Measurements from ENCODE around the gene NIT1.

DNA sequence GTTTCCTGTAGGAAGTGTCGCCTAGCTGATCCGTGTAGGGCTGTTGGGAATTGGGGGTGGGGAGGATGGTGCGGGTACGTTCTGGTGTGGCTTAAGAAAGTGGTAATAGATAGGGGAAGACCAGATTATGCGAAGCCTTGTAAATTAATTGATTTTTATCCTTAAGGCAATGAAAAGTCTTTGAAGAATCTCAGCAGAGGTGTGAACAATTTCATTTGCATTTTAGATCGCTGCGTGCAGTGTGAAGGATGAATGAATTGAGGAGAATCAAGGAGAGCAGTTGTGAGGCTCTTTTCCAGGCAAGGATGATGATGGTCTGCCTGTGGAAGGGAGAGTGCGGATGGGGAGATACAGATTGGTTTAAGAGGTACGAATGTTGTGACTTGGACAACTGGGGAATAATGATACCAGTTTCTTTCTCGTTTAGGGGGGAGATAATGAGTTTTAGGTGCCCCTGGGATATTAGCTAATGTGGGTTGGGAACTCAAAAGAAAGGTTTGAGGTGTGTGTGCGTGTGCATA is 15.4 kb downstream of the NIT1 start:
- TF ChIP-seq RAD21 (IDR thresholded peaks at IDR 0.05; ENCODE audit: low read depth) (no peak), EP300 (IDR thresholded peaks at IDR 0.05; ENCODE audit: borderline replicate concordance) (no peak), TAF1 (IDR thresholded peaks at IDR 0.05; ENCODE audit: low read depth) (no peak), CEBPB (IDR thresholded peaks at IDR 0.05) (no peak), CREB1 (IDR thresholded peaks at IDR 0.05; ENCODE audit: low read depth) (no peak), EGR1 (IDR thresholded peaks at IDR 0.05) (no peak)
- TF ChIP-seq, protein P1, sequence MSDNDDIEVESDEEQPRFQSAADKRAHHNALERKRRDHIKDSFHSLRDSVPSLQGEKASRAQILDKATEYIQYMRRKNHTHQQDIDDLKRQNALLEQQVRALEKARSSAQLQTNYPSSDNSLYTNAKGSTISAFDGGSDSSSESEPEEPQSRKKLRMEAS (IDR thresholded peaks at IDR 0.05) = no peak
- TF ChIP-seq, protein P2, sequence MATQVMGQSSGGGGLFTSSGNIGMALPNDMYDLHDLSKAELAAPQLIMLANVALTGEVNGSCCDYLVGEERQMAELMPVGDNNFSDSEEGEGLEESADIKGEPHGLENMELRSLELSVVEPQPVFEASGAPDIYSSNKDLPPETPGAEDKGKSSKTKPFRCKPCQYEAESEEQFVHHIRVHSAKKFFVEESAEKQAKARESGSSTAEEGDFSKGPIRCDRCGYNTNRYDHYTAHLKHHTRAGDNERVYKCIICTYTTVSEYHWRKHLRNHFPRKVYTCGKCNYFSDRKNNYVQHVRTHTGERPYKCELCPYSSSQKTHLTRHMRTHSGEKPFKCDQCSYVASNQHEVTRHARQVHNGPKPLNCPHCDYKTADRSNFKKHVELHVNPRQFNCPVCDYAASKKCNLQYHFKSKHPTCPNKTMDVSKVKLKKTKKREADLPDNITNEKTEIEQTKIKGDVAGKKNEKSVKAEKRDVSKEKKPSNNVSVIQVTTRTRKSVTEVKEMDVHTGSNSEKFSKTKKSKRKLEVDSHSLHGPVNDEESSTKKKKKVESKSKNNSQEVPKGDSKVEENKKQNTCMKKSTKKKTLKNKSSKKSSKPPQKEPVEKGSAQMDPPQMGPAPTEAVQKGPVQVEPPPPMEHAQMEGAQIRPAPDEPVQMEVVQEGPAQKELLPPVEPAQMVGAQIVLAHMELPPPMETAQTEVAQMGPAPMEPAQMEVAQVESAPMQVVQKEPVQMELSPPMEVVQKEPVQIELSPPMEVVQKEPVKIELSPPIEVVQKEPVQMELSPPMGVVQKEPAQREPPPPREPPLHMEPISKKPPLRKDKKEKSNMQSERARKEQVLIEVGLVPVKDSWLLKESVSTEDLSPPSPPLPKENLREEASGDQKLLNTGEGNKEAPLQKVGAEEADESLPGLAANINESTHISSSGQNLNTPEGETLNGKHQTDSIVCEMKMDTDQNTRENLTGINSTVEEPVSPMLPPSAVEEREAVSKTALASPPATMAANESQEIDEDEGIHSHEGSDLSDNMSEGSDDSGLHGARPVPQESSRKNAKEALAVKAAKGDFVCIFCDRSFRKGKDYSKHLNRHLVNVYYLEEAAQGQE (IDR thresholded peaks at IDR 0.05; ENCODE audit: low read depth) = no peak
